ENCODE measurements around the gene ZFP36L1. TPM values are rescaled to one million over a fixed set of nuclear protein-coding genes. Genes with fewer than 3 reads are reported as not detected.

Gene ZFP36L1
- total RNA-seq, 4 donors from 2014 or later, result 180 to 712 (median 266) TPM

GRCh38 chr14:68822132-68822651 is 29.3 kb upstream of the ZFP36L1 start:
- in situ Hi-C loops (cut with MboI; ENCODE audit: low pct_ligation_motif_present in 1 of 4, low pct_unique_long_range_greater_than_20kb in 1 of 4, low sequenced_read_pairs in 3 of 4), result loop anchor here (10.0 to 25.0 kb wide), 4 partner anchors 577 to 987 kb away; no protein-coding TSS in a partner anchor

GRCh38 chr14:68820999-68821683 is 28.3 kb upstream of the ZFP36L1 start:
- intact Hi-C loops (cut with DNase I; ENCODE audit: low total_unique reads) (no loop called here), in situ Hi-C loops (cut with MboI; ENCODE audit: low pct_ligation_motif_present in 1 of 4, low pct_unique_long_range_greater_than_20kb in 1 of 4, low sequenced_read_pairs in 3 of 4) (loop anchor here (10.0 to 25.0 kb wide), 4 partner anchors 576 to 986 kb away; no protein-coding TSS in a partner anchor)
- Histone ChIP-seq H3K27ac (peak overlapping the region in 1 of 4 donors; percentile 11), H3K4me3 (no peak overlapping the region), H3K36me3 (no peaks in the 10 kb centered on the region), H3K27me3 (no peaks in the 10 kb centered on the region), H3K9me3 (no peaks in the 10 kb centered on the region), H3K4me1 (peaks cover 11 to 24% (median 18%) of the 10 kb centered on the region in 4 donors)
- TF ChIP-seq POLR2AphosphoS5 (IDR thresholded peaks at IDR 0.05) (no peak), POLR2A (IDR thresholded peaks at IDR 0.05) (no peak), EP300 (IDR thresholded peaks at IDR 0.05; ENCODE audit: low read depth) (no peak)
- TF ChIP-seq, protein P1, sequence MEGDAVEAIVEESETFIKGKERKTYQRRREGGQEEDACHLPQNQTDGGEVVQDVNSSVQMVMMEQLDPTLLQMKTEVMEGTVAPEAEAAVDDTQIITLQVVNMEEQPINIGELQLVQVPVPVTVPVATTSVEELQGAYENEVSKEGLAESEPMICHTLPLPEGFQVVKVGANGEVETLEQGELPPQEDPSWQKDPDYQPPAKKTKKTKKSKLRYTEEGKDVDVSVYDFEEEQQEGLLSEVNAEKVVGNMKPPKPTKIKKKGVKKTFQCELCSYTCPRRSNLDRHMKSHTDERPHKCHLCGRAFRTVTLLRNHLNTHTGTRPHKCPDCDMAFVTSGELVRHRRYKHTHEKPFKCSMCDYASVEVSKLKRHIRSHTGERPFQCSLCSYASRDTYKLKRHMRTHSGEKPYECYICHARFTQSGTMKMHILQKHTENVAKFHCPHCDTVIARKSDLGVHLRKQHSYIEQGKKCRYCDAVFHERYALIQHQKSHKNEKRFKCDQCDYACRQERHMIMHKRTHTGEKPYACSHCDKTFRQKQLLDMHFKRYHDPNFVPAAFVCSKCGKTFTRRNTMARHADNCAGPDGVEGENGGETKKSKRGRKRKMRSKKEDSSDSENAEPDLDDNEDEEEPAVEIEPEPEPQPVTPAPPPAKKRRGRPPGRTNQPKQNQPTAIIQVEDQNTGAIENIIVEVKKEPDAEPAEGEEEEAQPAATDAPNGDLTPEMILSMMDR (IDR thresholded peaks at IDR 0.05), result no peak
- DNase-seq, result no peak
- WGBS, 2 donors (ENCODE audit: low coverage in 1 of 2), result 82% methylated on average over 18 of the region's 18 CpGs; no CpG with 5 or more reads in 1 of the 2 donors

More at GRCh38 chr14:68822132-68822651, 29.3 kb upstream of the ZFP36L1 start:
- intact Hi-C loops (cut with DNase I; ENCODE audit: low total_unique reads), result no loop called here
- no peak for DNase-seq
- no peaks in the 10 kb centered on the region for H3K27me3 ChIP-seq
- H3K4me3 ChIP-seq, result no peak overlapping the region
- H3K9me3 ChIP-seq, result no peaks in the 10 kb centered on the region
- H3K36me3 ChIP-seq, result no peaks in the 10 kb centered on the region
- H3K27ac ChIP-seq, result no peak overlapping the region
- TF ChIP-seq EP300 (IDR thresholded peaks at IDR 0.05; ENCODE audit: low read depth) (no peak), POLR2A (IDR thresholded peaks at IDR 0.05) (no peak)
- TF ChIP-seq, protein P1 (IDR thresholded peaks at IDR 0.05), result no peak
- WGBS, 2 donors (ENCODE audit: low coverage in 1 of 2), result 78 to 80% methylated on average over 1 to 4 of the region's 4 CpGs
- H3K4me1 ChIP-seq, result peaks cover 6 to 18% (median 13%) of the 10 kb centered on the region in 4 donors

- Histone ChIP-seq H3K27me3 (no peaks in the 10 kb centered on the region), H3K27ac (peak overlapping the region in 3 of 4 donors; percentile 70 to 97 (median 94)), H3K4me1 (peaks cover 17 to 30% (median 23%) of the 10 kb centered on the region in 4 donors), H3K36me3 (no peaks in the 10 kb centered on the region), H3K9me3 (no peaks in the 10 kb centered on the region), H3K4me3 (no peak overlapping the region)
- in situ Hi-C loops (cut with MboI; ENCODE audit: low pct_ligation_motif_present in 1 of 4, low pct_unique_long_range_greater_than_20kb in 1 of 4, low sequenced_read_pairs in 3 of 4) (loop anchor here (10.0 to 25.0 kb wide), 4 partner anchors 576 to 986 kb away; no protein-coding TSS in a partner anchor), intact Hi-C loops (cut with DNase I; ENCODE audit: low total_unique reads) (no loop called here)
- DNase-seq, result no peak
- WGBS, 2 donors (ENCODE audit: low coverage in 1 of 2), result 36 to 60% methylated on average over 3 to 4 of the region's 4 CpGs
- TF ChIP-seq POLR2AphosphoS5 (IDR thresholded peaks at IDR 0.05) (no peak), EP300 (IDR thresholded peaks at IDR 0.05; ENCODE audit: low read depth) (no peak), POLR2A (IDR thresholded peaks at IDR 0.05) (no peak)
- TF ChIP-seq, protein P1 (IDR thresholded peaks at IDR 0.05), result no peak
These were observed 27.7 kb upstream of the ZFP36L1 start for GRCh38 chr14:68820536-68820935.

DNA sequence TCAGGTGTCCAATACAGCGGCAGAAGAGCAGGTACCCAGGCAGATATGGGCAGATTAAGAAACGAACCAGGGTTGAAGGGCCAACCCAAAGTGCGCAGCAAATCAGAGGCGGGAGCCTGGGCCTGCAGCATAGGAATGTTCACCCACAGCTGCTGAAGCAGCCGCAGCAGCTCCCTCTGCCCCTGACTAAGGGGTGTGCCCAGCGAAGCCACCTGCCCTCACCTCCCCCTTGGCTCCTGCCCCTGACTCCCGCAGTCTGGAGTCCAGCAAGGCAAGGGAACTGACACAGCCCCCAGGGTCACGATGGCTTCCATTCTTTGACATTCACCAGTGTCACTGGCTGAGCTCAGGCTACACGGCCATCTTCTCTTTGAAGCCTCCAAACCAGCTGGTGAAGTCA is 27.3 kb upstream of the ZFP36L1 start:
- Histone ChIP-seq H3K4me1 (peaks cover 21 to 34% (median 27%) of the 10 kb centered on the region in 4 donors), H3K27me3 (no peaks in the 10 kb centered on the region), H3K9me3 (no peaks in the 10 kb centered on the region), H3K27ac (peak overlapping the region; percentile 66 to 97 (median 82)), H3K36me3 (no peaks in the 10 kb centered on the region), H3K4me3 (no peak overlapping the region)
- TF ChIP-seq EP300 (IDR thresholded peaks at IDR 0.05; ENCODE audit: low read depth) (no peak), POLR2AphosphoS5 (IDR thresholded peaks at IDR 0.05) (no peak), POLR2A (IDR thresholded peaks at IDR 0.05) (no peak)
- TF ChIP-seq, protein P1 (IDR thresholded peaks at IDR 0.05), result no peak
- in situ Hi-C loops (cut with MboI; ENCODE audit: low pct_ligation_motif_present in 1 of 4, low pct_unique_long_range_greater_than_20kb in 1 of 4, low sequenced_read_pairs in 3 of 4), result loop anchor here (10.0 to 25.0 kb wide), 4 partner anchors 575 to 985 kb away; no protein-coding TSS in a partner anchor
- 92 to 97% methylated on average over 4 to 9 of the region's 9 CpGs for WGBS, 2 donors (ENCODE audit: low coverage in 1 of 2)
- no peak for DNase-seq
- intact Hi-C loops (cut with DNase I; ENCODE audit: low total_unique reads), result no loop called here
